Spinal cord (tissue), 10 donors: ENCODE results near the gene CFAP157. TPM values are rescaled to one million over a fixed set of nuclear protein-coding genes. Genes with fewer than 3 reads are reported as not detected.

Source experiments
- DNase-seq, 6 donors: peaks; one replicate each; pipeline versions ENCODE4 v3.0.0 to v3.0.0-alpha.2; 2013 to 2015; ENCODE audit warnings: low spot score in 6 of 6, low read depth in 4 of 6
- H3K27ac ChIP-seq: one replicate; pipeline ENCODE4 v1.5.1; 2013; ENCODE audit warnings: low read depth, low read length, control low read depth
- H3K27me3 ChIP-seq: one replicate; pipeline ENCODE4 v1.6.1; 2013; ENCODE audit warnings: low read length; ENCODE audit not compliant: control insufficient read depth, insufficient read depth
- H3K36me3 ChIP-seq: one replicate; pipeline ENCODE4 v1.6.1; 2013; ENCODE audit warnings: low read length; ENCODE audit not compliant: control insufficient read depth, insufficient read depth
- H3K4me1 ChIP-seq: one replicate; pipeline ENCODE4 v1.6.1; 2013; ENCODE audit warnings: low read length; ENCODE audit not compliant: control insufficient read depth, insufficient read depth
- H3K4me3 ChIP-seq: one replicate; pipeline ENCODE4 v1.5.1; 2013; ENCODE audit warnings: low read depth, low read length, control low read depth
- H3K9me3 ChIP-seq: one replicate; pipeline ENCODE4 v1.6.1; 2013; ENCODE audit warnings: low read length; ENCODE audit not compliant: control insufficient read depth, insufficient read depth
- WGBS: methylation state at CpG from one replicate; pipeline ENCODE4 v1.1.5; 2013; ENCODE audit warnings: missing lambda C conversion rate; ENCODE audit not compliant: insufficient coverage; 5-methylcytosine and 5-hydroxymethylcytosine counted together
- polyA plus RNA-seq, 2 donors: library from polyadenylated mRNA; unstranded; fragments of 120-200 nt; gene quantifications; one replicate each; pipeline ENCODE4 v1.2.1, GENCODE V29; 2013; ENCODE audit not compliant: insufficient read length in 2 of 2
- total RNA-seq, 2 donors: library from RNA; depleted of rRNA in 1 of 2; stranded (reverse); fragments of 120-200 nt in 1 of 2; fragments of >200 nt in 1 of 2; gene quantifications; one replicate each; pipeline versions ENCODE4 v1.2.3 to v1.2.4, GENCODE V29; 2013 to 2014
- donor health status: healthy.

Gene CFAP157
- total and polyA plus RNA-seq, 4 donors, result 1.1 to 28.0 (median 25.1) TPM

DNA sequence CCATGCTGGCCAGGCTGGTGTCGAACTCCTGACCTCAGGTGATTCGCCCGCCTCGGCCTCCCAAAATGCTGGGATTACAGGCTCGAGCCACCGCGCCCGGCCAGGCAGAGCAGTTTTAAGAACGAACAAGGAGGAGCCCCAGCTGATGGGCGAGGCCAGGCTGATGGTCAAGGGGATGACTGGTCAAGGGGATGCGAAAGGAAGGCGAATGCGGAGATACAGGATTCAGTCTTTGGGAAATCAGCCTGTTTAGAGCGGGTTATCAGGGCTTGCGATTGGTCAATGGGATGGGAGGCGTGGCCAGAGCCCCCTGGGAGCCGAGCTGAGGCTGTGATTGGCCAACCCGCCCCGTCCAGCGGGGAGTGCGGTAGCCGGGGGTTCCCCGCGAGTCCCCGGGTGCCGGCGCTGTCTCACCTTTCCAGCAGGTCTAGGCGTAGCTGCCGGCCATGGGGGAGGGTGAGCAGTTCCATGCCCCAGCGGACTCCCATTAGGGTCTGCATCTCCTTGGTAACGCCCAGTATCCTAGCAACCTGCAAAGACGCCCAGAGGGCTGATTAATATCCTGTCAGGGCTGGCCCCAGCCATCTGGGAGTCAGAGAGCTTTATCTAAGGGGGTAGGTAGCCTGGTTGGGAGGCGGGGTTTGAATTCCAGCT, 35.8 kb downstream of the CFAP157 start:
- DNase-seq, result peak in 2 of 6 donors; percentile 89 to 94
- Histone ChIP-seq H3K9me3 (no peaks in the 10 kb centered on the region), H3K27ac (peak overlapping the region; percentile 10), H3K36me3 (peaks cover 55% of the 10 kb centered on the region), H3K27me3 (no peaks in the 10 kb centered on the region), H3K4me3 (peak overlapping the region; percentile 43), H3K4me1 (peaks cover 21% of the 10 kb centered on the region)
- WGBS, result 11% methylated on average over 33 of the region's 33 CpGs

GRCh38 chr9:127744398-127745110, 37.8 kb downstream of the CFAP157 start:
- no peaks in the 10 kb centered on the region for H3K27me3 ChIP-seq
- H3K27ac ChIP-seq, result no peak overlapping the region
- peaks cover 60% of the 10 kb centered on the region for H3K36me3 ChIP-seq
- H3K4me1 ChIP-seq, result peaks cover 21% of the 10 kb centered on the region
- no peak for DNase-seq
- no peaks in the 10 kb centered on the region for H3K9me3 ChIP-seq
- 88% methylated on average over 13 of the region's 19 CpGs for WGBS
- H3K4me3 ChIP-seq, result no peak overlapping the region

DNA sequence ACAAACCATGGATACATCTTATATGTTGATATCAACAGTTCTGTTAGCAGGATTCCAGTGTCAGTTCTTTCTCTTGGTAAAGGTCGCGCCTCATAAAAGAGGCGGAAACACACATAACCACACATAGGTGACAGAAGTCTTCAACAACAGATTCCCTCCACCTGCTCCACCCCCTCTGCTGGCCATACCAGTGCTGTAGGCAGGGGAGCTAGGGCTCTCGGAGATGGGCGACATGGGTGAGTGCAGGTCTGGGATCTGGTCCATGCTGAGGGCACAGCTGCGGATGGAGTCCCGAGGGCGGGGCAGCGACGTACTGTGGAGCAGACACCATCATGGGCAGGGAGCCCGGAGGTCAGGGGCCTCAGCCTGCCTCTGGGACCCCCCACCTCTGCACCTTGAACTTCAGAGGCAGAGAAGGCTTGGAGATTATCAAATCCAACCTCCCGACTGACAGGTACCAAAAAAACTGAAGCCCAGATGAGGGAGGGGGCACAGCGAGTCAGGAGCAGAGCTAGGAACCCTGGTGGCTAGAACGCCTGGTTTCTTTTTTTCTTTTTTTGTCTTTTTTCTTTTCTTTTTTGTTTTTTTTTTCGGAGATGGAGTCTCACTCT, 40.3 kb downstream of the CFAP157 start:
- H3K9me3 ChIP-seq, result no peaks in the 10 kb centered on the region
- no peaks in the 10 kb centered on the region for H3K27me3 ChIP-seq
- peaks cover 56% of the 10 kb centered on the region for H3K36me3 ChIP-seq
- no peak overlapping the region for H3K27ac ChIP-seq
- H3K4me3 ChIP-seq, result no peak overlapping the region
- H3K4me1 ChIP-seq, result peaks cover 16% of the 10 kb centered on the region
- no peak for DNase-seq
- 71% methylated on average over 13 of the region's 15 CpGs for WGBS

DNA sequence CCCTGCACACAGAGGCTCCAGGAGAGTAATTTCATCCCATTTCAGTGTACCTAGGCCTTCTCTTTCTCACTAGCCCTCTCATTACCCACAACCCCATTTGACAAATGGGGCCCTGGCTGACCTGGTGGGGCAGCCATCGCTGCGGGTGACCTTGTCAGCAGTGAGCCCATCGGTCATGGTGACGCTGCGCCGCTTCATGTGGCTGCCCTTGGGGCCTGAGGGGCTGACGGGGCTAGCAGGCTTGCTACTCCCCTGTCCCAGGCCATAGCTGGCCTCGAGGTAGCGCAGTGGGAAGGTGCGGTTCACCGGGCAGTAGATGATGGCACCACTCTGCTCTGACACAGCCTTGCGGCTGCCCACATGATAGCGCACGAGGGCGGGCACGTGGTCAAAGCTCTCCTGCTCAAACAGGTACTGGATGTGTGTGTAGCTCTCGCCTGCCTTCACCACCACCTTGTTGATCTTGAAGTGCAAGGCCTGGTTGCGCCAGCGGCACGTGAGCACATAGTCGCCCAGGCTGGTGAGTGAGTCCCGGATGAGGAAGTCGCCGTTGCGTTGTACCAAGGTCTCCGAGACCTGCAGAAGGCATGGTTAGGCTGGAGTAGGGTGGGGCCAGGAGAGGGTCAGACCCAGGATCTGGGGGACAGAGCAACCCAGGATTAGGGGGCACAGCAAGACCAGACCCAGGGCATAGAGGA, 42.5 kb downstream of the CFAP157 start:
- Histone ChIP-seq H3K27ac (no peak overlapping the region), H3K9me3 (no peaks in the 10 kb centered on the region), H3K4me1 (peaks cover 23% of the 10 kb centered on the region), H3K27me3 (peaks cover 7% of the 10 kb centered on the region), H3K4me3 (no peak overlapping the region), H3K36me3 (peaks cover 51% of the 10 kb centered on the region)
- no peak for DNase-seq
- 95% methylated on average over 26 of the region's 26 CpGs for WGBS

DNA sequence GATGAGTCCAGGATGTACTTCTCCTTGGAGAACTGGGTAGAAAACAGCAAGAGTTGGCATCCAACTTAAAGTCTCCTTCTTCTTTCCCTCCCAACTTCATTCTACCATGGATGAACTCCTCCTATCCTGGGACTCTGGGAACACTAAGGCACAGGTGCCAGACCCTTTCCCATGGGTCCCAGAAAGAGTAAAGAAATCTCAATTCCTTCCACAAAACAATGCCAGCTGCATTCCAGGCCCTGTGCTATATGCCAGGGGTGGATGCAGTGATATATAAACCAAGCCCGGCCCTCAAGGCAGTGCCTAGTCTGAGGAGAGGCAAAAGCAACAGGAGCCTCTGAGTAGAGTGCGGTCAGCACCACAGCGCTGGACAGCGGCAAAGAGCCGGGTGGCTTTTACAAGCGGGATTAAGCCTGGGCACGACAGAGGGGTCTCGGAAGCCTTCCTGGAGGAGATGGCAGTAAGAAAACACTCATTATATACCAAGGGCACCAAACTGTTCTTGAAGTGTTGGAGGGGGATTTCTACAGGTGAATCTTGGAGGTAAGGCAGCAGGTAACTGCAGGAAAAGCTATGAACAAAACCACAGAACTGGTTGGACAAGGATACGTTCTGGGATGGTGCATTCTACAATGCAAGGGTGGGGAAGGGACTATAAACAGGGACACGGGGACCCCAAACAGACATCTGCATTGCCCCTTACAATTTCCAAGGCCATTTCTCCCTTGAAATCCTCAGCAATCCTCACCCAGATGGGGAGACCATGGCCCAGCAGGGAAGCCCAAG, 44.7 kb downstream of the CFAP157 start:
- no peak overlapping the region for H3K4me3 ChIP-seq
- no peak for DNase-seq
- WGBS, result 64% methylated on average over 5 of the region's 10 CpGs
- H3K9me3 ChIP-seq, result no peaks in the 10 kb centered on the region
- H3K27me3 ChIP-seq, result peaks cover 17% of the 10 kb centered on the region
- peaks cover 41% of the 10 kb centered on the region for H3K36me3 ChIP-seq
- H3K27ac ChIP-seq, result no peak overlapping the region
- peaks cover 36% of the 10 kb centered on the region for H3K4me1 ChIP-seq

DNA sequence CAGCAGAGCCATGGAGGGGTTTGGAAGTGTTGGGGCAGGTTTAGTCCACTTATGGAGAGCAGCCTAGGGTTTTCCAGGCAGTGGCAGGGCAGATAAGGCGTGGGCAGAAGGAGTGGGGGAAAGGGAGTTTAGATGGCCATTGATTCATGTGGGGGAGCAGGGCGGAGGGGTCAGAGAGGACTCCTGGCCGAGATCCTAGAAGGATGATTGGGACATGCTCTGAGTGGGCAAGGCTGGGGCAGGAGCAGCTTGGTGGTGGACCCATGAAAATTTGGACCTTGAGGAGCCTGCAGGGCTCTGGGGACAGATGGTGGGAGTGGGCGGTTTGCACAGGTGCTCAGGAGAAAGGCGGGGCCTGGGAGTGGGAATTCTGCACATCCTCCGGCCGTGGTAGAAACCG, 46.4 kb downstream of the CFAP157 start:
- Histone ChIP-seq H3K27me3 (peaks cover 17% of the 10 kb centered on the region), H3K9me3 (no peaks in the 10 kb centered on the region), H3K36me3 (peaks cover 29% of the 10 kb centered on the region), H3K4me3 (no peak overlapping the region), H3K27ac (no peak overlapping the region), H3K4me1 (peaks cover 36% of the 10 kb centered on the region)
- WGBS, result 70% methylated on average over 6 of the region's 8 CpGs
- no peak for DNase-seq

GRCh38 chr9:127753622-127754021, 46.8 kb downstream of the CFAP157 start:
- Histone ChIP-seq H3K36me3 (peaks cover 24% of the 10 kb centered on the region), H3K4me3 (no peak overlapping the region), H3K27me3 (peaks cover 17% of the 10 kb centered on the region), H3K27ac (no peak overlapping the region), H3K4me1 (peaks cover 36% of the 10 kb centered on the region), H3K9me3 (no peaks in the 10 kb centered on the region)
- DNase-seq, result no peak
- 42% methylated on average over 5 of the region's 8 CpGs for WGBS

DNA sequence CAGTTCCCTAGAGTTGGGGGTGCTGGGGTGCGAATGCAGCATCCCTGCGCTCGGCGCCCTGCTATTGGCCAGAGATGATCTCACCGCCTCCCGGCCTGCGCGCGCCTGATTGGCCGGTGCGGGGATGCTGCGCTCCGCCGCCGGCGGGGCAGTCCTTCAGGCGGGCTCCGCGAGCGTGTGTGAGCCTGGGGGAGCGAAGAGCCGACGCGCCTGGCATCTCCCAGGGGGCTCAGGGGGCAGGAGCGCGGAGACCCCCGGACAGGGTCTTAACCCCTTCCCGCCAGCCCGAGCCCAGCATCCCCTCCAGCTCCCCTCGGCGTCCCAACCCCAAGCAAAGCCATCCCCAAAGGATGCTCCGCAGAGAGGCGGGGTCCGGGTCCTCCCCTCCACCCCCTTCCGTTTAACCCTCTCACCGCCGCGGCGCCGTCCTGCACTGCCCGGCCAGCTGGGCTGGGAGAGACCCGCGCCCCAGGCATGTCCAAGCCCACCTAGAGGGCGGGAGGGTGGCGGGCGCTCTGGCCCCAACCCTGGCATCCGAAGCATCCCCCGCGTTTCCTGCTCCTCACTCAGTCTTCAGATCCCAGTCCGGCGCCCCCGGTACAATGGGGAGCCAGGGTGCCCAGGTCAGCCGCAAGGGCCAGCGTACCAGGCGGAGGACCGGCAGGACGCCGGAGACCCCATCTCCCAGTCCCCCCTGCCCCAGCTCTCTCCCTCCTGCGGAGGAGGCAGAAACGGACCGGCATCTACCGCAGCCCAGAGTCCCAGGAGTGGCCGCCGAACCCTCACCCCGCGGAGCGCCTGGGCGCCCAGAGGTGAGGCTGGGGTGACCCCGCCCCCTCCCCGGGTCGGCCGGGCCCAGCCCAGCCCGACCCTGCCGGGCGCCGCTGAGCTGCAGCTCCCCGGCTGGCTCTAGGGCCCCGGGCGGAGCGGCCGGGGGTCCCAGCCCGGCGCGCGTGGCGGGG, 47.6 kb downstream of the CFAP157 start:
- DNase-seq, result peak in 3 of 6 donors; percentile 68 to 95 (median 93)
- Histone ChIP-seq H3K27ac (no peak overlapping the region), H3K4me1 (peaks cover 36% of the 10 kb centered on the region), H3K4me3 (peak overlapping the region; percentile 54), H3K36me3 (peaks cover 17% of the 10 kb centered on the region), H3K9me3 (no peaks in the 10 kb centered on the region), H3K27me3 (peaks cover 17% of the 10 kb centered on the region)
- WGBS, result 3% methylated on average over 86 of the region's 86 CpGs
